C4-2B (cell line): Measurements from ENCODE around the gene TRPC4.

Experiments used
- CTCF ChIP-seq: fragments of 450-650 bp; conservative IDR thresholded peaks from 2 replicates; pipeline ENCODE4 v1.5.1; 2017; ENCODE audit warnings: mild to moderate bottlenecking
- ZFX ChIP-seq: fragments of 450-650 bp; IDR thresholded peaks from 2 replicates; pipeline ENCODE4 v1.6.1; 2017

GRCh38 chr13:37641391-37641790 is 228.2 kb downstream of the TRPC4 start:
- no peak for TF ChIP-seq CTCF
- no peak for TF ChIP-seq ZFX
